Measurements from ENCODE around the gene SRPX2.

DNA sequence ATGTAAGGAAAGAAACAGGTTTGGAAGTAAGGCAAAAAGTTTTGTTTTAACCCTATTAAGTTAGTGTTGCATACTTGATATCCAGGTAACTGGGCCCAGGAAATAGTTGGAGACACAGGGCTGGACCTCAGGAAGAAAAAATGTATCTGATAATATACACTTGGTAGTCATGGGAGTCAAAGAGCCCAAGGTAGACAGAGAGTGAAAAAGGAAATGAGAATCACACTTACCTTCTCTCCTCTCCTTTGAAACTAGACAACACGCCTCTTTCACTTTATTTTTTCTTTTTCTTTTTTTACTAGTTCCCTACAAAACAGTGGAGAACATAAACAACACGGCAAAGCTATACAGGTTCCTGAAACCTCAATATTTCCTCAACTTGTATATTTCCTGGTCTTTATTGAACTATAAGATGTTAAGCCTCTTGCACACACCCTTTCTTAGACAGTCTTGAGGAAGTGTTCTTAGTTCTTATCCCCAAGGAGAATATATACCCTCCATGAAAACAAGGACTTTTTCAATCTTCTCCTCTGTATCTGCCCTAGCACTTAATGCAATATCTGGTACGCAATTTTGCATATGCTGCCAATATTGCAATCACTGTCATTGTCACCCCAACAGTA, 60.7 kb downstream of the SRPX2 start:
- TF ChIP-seq EZH2 (IDR thresholded peaks at IDR 0.05; ENCODE audit: borderline replicate concordance, low read depth, low read length, severe bottlenecking) (no peak), CTCF (IDR thresholded peaks at IDR 0.05; ENCODE audit: borderline replicate concordance, extremely low read depth, low read length, poor library complexity, severe bottlenecking) (no peak)

Data from DND-41 (cell line).